ENCODE results near the gene SAMHD1.
A peak's percentile ranks its signal among the peaks of the same experiment; 100 is the strongest.

Gene SAMHD1

GRCh38 chr20:36871640-36872570 lies 79.6 kb downstream of the SAMHD1 start:
- no peak for DNase-seq

GRCh38 chr20:36866681-36867495 lies 84.6 kb downstream of the SAMHD1 start:
- no peak for DNase-seq

GRCh38 chr20:36866164-36866563 lies 85.3 kb downstream of the SAMHD1 start:
- no peak for DNase-seq

DNA sequence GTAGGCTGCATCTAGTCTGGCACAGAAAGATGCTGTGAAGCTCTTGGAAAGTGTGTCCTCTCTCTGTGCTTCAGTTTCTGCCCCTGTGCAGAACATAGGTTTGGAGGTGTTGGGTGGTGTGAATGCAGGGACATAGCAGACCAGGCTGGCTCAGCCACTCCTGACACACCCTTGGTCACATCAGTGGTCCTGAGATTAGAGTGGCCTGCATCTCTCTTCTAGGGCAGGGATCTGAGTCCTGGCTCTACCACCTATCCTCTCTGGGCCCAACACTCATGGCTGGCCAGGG lies 85.7 kb downstream of the SAMHD1 start:
- DNase-seq = no peak

DNA sequence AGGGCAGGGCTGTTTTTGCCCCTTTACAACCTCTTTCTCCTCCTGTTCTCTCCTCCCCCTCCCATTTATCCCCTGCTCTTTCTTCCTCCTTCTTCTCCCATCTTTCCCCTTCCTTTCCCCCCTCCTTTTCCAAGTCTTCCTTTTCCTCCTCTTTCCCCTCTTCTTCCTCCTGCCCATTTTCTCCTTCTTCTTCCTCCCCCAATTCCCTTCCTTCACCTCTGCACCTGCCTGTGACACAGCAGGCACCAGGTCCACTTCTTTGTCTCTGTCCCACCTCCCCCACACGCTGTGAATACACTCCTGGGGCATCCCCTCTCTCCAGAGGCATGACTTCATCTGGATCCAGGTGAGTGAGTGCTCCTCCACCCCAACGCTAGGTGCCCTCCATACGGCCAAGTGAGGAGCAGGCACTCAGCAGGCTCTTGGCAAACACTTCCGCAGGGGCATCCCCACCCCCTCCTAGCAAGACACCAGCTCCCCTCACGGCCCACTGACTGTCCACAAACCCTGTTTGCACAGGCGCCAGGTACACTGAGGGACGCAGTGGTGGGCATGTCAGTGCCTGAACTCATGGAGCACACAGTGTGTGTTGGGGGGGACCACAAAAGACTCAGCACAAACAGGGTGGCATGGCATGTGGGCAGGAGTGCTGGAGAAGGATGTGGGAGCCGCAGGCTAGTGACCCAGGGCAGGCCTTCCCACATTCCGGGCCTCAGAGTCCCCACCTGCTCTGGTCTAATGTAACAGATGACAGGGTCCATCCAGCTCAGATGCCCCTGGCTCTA lies 86.2 kb downstream of the SAMHD1 start:
- DNase-seq = no peak

DNA sequence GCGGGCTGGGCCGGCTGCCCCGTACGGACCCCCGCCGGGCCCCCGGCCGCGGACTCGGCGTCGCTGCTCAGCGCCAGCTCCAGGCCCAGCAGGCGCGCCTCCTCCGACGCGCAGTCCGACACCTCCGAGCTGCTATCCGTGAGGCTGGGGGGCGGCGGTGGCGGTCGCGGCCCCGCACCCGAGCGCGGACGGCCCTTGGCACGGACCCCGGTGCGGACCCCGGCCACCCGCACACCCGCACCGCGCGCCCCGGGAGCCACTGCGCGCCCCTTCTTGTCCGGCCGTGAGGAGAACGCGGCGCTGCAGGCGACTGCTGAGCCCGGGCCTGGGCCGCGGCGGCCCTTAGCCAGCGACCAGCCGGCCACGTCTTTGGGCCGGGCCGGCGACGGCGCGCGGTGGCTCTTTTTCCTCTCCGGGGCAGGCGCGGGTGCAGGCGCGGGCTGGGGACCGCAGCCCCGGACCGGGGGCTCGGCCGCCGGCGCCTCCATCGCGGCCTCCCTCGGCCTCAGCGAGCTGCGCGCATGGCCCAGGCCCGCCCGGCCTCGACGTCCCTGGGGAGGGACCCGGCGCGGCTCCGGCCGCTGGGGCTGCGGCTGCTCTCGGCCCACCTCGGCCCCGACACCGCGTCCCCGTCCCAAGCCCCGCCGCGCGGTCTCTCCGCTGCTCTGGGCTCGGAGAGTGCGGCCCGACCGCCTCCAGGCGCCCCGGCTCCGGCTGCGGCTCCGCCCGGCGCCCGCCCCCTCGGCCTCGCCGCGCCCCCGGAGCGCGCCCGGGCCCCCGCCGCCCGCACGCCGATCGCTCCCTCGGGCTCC lies 88.4 kb downstream of the SAMHD1 start:
- DNase-seq = no peak

DNA sequence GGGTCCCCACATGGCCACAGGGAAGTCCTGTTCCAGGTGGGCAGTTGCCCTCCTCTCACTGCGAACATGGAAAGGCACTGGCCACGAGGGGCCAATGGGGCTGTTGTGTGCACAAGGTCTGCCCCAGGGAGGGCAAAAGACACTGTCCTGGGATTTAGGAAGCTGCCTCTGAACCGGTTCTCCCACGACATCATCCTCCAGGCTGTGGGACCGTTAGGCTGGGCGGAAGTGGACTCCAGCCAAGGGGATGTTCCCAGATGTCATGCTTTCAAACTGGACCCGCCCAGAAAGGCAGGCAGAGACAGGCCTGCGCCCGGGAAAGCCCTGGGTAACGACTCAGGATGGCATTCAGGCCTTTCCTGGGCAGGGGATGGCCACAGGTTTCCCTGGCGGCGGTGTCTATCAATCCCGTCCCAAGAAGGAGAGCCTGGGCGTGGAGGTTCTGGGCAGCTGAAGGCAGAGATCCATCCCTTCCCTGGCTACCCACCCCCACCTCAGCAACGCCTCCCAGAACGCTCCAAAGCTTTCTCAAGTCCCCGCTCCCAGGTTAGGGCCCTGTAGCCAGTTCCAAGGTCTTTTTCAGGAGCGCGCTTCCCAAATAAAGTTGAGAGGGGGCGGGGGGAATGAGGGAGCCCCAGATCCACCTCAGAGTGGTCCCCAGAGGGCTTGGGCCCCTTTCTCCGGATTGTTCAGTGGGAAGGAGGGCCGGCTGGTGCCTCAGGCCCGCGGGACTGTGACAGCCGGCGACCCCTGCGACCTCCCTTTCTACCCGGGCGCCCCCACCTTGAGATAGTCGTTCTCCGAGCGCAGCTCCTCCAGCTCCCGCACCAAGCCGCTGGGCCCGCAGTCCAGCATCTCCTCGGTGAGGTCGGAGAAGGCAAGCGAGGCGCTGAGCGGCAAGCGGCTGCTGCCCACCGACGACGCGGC lies 89.4 kb downstream of the SAMHD1 start:
- peak; percentile 60 for DNase-seq

DNA sequence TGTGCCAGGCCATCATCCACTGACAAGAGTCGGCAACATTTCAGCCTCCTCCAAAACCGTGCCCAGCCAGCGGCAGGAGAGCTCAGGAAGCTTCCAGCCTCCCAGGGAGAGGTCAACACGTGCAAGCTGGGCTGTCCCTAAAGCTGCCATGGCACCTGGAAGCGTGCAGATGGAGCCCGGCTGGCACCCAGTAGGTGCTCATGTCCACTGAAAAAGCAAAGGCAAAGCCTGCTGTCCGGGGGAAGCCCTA lies 90.0 kb downstream of the SAMHD1 start:
- DNase-seq = no peak

DNA sequence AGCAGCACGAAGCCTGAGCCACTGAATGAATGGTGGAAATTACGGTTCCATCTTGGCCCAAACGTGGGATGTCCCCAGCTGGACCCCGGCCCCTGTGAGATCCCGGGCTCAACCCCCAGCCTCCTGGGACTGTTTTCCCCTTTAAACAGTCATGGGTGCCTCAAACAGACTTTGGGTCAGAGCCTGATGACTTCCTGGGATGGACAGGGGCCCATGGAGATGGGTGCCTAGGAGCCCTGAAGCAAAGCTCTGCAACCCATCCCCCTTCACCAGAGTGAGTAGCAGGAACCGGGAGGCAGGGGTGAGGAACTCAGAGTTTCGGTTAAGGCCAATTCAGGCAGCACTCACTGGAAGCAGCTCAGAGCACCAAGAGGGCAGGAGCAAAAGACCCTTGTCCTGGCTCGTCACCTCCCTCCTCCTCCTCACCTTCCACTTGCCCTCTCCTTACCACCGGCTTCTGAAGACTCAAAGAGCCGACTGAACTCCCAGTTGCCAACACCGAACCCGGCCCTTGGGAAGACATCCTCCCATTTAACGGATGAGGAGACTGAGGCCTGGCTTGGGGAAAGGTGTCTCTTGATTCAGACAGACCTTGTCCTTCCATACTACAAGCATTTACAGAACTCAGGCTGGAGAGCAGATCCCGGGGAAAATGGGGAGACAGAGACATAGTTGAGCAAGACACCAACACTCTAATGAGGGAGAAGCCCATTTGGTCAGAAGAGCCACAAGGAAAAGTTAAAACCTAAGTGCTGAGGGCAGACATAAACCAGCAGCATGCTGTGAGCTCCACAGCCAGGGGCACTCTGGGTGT lies 90.5 kb downstream of the SAMHD1 start:
- no peak for DNase-seq

DNA sequence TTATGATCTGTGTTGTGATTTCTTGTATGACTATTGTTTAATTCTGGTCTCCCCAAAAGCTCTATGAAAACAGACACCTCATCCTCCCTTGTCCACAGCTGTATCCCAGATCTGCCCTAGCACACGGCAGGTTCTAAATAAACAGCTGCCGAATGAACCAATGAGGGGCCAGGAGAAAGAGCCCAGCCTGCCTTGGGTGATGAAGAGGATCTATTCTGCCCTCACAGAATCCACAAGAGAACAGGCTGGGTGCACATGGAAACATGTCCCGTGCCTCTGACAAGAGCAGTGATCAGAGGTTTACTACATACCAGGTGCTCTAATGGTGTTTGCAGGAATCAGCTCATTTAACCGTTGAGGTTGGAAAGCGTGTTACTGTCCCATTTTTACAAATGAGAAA lies 91.2 kb downstream of the SAMHD1 start:
- DNase-seq = no peak

- DNase-seq = no peak
These were observed 91.7 kb downstream of the SAMHD1 start for GRCh38 chr20:36859700-36860330.

GRCh38 chr20:36859282-36859555 lies 92.3 kb downstream of the SAMHD1 start:
- DNase-seq = no peak

GRCh38 chr20:36856691-36857635 lies 94.5 kb downstream of the SAMHD1 start:
- DNase-seq = no peak

GRCh38 chr20:36856195-36856594 lies 95.3 kb downstream of the SAMHD1 start:
- DNase-seq = no peak

DNA sequence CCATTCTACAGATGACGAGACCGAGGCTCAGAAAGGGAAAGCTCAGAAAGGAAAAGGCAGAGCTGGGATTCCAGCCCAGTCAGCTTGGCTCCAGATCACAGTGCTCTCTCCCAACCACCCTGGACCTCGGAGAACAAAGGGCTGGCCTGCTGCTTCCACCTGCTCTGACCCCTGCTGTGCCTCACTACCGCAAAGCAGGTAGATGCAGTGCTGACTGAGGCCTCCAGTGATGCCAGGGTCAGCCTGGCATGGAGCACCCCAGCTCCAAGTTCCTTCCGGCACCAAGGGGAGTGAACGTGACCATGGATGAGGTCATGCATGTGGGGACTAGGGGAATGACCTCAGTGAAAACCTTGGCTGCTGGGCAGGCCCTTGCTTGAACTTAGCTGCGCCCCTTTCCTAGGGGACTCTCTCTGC lies 96.3 kb downstream of the SAMHD1 start:
- DNase-seq = no peak

- no peak for DNase-seq
These were observed 96.9 kb downstream of the SAMHD1 start for GRCh38 chr20:36854348-36855240.

DNA sequence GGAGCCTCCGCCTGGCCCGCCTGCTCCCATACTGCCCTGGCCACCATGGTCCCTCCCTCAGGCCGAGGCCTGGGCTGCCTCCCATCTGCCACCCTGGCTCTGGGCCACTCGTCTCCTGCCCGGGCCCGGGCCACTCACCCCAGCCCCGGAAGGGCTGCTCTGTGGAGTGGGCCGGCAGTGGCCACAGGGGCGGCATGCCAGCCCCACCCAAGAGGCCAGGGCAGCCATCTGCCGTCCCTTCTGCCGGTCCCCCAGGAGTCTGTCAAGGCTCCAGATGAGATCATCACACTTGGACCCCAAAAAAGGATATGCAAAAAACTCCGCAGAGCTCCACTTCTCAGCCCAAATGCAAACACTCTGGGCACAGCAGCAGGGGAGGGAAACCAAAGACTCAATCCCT lies 99.3 kb downstream of the SAMHD1 start:
- no peak for DNase-seq

GRCh38 chr20:36851490-36851889 lies 100.0 kb downstream of the SAMHD1 start:
- DNase-seq = no peak
